Coronary artery (tissue), 2 donors: ENCODE measurements around the gene GLT8D2.
"Not testable (repeated sequence)": the region's sequence is repeated elsewhere in the genome, so short reads cannot be mapped to it uniquely, and the experiment has no call there.

Source experiments
- DNase-seq: peaks from one replicate; pipeline ENCODE4 v3.0.0-alpha.2; 2017; ENCODE audit warnings: low spot score
- H3K27ac ChIP-seq, 2 donors: fragments of 200-600 bp; sonication (generic); one replicate each; pipeline ENCODE4 v1.5.1; 2016 to 2019
- H3K4me3 ChIP-seq: fragments of 200-600 bp; sonication (generic); 2 replicates; pipeline ENCODE4 v1.5.1; 2016; ENCODE audit warnings: mild to moderate bottlenecking, moderate library complexity
- TF ChIP-seq, protein P1 (sequence below): fragments of 200-600 bp; sonication (generic); IDR thresholded peaks from one replicate; pipeline ENCODE4 v1.5.1; 2019; ENCODE audit warnings: antibody characterized with exemption

Gene GLT8D2

GRCh38 chr12:104023710-104024109 is 26.3 kb downstream of the GLT8D2 start:
- no peak for DNase-seq
- Histone ChIP-seq H3K4me3 (no peak overlapping the region), H3K27ac (no peak overlapping the region)
- TF ChIP-seq, protein P1, sequence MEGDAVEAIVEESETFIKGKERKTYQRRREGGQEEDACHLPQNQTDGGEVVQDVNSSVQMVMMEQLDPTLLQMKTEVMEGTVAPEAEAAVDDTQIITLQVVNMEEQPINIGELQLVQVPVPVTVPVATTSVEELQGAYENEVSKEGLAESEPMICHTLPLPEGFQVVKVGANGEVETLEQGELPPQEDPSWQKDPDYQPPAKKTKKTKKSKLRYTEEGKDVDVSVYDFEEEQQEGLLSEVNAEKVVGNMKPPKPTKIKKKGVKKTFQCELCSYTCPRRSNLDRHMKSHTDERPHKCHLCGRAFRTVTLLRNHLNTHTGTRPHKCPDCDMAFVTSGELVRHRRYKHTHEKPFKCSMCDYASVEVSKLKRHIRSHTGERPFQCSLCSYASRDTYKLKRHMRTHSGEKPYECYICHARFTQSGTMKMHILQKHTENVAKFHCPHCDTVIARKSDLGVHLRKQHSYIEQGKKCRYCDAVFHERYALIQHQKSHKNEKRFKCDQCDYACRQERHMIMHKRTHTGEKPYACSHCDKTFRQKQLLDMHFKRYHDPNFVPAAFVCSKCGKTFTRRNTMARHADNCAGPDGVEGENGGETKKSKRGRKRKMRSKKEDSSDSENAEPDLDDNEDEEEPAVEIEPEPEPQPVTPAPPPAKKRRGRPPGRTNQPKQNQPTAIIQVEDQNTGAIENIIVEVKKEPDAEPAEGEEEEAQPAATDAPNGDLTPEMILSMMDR: no peak

DNA sequence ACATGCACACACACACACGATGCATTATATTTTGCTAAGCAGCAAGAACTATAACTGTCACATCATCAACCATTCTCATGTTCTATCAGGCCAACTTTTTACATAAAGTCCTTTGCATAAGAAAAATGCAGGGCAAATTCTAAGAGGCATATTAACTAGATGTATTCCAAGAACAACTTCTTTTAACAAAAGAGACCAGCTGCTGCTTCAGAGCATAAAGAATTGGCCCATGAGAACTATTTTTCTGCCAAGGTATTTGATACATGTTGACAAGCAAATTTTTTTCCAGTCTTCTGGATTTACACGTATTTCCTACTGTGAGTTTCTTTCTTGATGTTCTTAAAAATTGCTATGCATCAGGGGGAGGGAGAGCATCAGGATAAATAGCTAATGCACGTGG is 27.2 kb downstream of the GLT8D2 start:
- H3K27ac ChIP-seq: no peak overlapping the region
- DNase-seq: no peak
- TF ChIP-seq, protein P1: no peak
- H3K4me3 ChIP-seq: no peak overlapping the region

DNA sequence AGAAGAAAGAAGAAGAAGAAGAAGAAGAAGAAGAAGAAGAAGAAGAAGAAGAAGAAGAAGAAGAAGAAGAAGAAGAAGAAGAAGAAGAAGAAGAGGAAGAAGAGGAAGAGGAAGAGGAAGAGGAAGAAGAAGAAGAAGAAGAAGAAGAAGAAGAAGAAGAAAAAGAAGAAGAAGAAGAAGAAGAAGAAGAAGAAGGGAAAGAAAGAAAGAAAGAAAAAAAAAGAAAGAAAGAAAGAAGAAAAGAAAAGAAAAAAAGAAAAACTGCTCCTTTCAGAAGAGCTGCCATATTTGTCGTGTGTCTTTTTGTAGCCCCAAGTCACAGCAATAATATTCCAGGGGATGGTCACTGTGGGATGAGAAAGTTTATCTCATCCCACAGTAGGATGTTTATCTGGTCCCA is 28.1 kb downstream of the GLT8D2 start:
- not testable (repeated sequence) for H3K4me3 ChIP-seq, DNase-seq, H3K27ac ChIP-seq

DNA sequence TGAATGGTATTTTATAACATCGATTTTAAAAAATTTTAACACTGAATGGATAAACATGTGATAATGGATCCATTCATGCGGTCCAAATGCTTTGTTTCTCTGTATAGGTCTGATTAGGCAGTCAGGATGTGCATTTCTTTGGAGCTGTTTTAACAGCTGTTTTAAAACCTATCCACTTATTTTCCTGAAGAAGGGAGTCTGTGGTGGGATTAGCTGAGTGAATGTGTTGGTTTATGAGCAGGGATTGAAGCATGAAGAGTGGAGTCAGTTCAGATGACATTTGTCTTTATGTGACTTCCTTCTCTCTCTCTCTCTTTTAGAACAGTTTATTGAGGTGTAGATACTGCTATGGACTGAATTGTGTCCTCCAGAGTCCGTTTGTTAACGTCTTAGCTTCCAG is 37.7 kb downstream of the GLT8D2 start:
- Histone ChIP-seq H3K27ac (no peak overlapping the region), H3K4me3 (no peak overlapping the region)
- TF ChIP-seq, protein P1: no peak
- DNase-seq: no peak

DNA sequence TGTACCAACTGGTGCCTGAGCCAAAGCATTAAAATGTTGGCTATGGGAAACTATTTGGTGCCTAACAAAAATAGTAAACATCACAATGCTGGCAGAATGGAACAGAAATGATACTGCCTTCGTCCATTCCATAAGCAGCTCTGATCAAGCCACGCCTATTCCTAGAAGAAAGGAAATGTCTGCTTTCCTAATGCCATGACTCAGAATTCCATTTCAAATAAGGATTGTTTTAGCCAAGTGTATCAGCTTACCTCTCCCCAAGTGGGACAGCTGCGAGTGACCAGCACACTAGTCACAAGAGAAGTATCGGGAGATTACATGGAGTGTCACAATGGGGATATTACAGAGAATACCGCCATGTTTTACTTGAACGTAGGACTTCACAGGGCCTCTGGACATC is 38.7 kb downstream of the GLT8D2 start:
- Histone ChIP-seq H3K27ac (peak overlapping the region in 1 of 2 donors; percentile 18), H3K4me3 (no peak overlapping the region)
- TF ChIP-seq, protein P1: no peak
- DNase-seq: no peak

DNA sequence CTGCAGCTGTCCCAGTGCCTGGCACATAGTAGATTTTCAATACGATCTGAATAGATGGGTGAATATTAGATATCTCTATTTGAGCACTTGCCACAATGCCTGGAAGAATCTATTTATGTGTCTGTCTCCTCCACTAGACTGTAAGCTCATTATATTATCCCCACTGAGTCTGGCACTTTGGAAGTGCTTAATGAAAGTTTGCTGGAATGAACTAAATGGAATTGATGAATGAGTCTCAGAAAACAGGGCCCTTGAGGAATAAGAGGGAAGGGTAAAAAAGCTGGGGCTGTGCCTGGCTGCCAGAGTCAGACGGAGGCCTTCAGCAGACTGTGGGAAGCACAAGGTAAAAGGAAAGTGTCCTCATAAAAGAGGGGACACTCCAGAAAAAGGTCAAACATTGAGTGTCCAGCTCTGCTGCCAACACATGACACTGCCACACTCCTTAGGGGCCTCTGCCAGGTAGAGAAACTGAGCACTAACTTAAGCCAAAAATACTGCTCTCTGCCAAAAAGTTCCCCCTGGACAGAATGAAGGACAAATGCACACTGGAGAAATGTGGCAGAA is 39.3 kb downstream of the GLT8D2 start:
- peak overlapping the region in 1 of 2 donors; percentile 18 for H3K27ac ChIP-seq
- DNase-seq: no peak
- TF ChIP-seq, protein P1: no peak
- no peak overlapping the region for H3K4me3 ChIP-seq

- DNase-seq: no peak
- Histone ChIP-seq H3K27ac (no peak overlapping the region), H3K4me3 (no peak overlapping the region)
- TF ChIP-seq, protein P1: no peak
Measured at GRCh38 chr12:104010121-104010520, 39.9 kb downstream of the GLT8D2 start.

DNA sequence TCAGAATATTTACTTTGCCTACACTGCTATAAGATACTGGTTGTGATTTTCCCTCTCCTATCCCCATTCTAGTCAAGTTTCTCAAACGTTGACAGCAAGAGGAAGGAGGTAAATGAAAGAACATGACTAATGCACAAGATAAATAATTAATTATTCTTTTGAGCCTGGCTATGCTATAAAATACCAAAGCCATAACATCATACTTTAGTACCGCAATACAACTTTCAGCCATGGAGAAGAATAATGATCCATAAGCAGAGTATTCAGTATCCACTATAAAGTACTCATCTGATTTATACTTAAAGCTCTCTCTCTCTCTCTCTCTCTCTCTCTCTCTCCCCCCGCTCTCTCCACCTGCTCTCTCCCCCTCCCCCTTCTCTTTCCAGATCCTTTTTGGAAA is 43.1 kb downstream of the GLT8D2 start:
- no peak overlapping the region for H3K27ac ChIP-seq
- TF ChIP-seq, protein P1: no peak
- H3K4me3 ChIP-seq: no peak overlapping the region
- no peak for DNase-seq
